Measurements from ENCODE around the gene OSBPL7.
"Not testable (repeated sequence)": the region's sequence is repeated elsewhere in the genome, so short reads cannot be mapped to it uniquely, and the experiment has no call there.

The OSBPL7 gene

DNA sequence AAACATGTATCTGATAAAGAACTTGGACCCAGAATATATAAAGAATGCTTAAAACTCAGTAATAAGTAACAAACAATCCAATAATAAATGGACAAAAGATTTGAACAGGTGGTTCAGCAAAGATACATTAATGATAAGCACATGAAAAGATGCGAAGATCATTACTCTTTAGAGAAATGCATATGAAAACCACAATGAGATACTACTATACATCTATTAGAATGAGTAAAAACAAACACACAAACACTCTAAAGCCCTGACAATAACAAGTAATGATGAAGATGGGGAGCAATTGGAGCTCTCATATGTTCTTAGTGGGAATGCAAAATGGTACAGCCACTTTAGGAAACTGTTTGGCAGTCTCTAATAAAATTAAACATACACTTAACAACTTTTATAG, 29.1 kb downstream of the OSBPL7 start:
- H3K4me3 ChIP-seq (ENCODE audit: low read length): no peak overlapping the region
- no peaks in the 10 kb centered on the region for H3K36me3 ChIP-seq (ENCODE audit: control insufficient read depth, insufficient read depth, low read length)
- no peaks in the 10 kb centered on the region for H3K4me1 ChIP-seq (ENCODE audit: control insufficient read depth, insufficient read depth, low read length)
- no peaks in the 10 kb centered on the region for H3K9me3 ChIP-seq (ENCODE audit: control insufficient read depth, low read length)
- H3K27me3 ChIP-seq (ENCODE audit: control insufficient read depth, insufficient read depth, low read length): peaks cover 48% of the 10 kb centered on the region
- no peak overlapping the region for H3K9ac ChIP-seq (ENCODE audit: low read length)

GRCh38 chr17:47791025-47791424, 30.6 kb downstream of the OSBPL7 start:
- Histone ChIP-seq H3K9ac (ENCODE audit: low read length) (no peak overlapping the region), H3K27me3 (ENCODE audit: control insufficient read depth, insufficient read depth, low read length) (peaks cover 48% of the 10 kb centered on the region), H3K4me3 (ENCODE audit: low read length) (no peak overlapping the region), H3K9me3 (ENCODE audit: control insufficient read depth, low read length) (no peaks in the 10 kb centered on the region), H3K4me1 (ENCODE audit: control insufficient read depth, insufficient read depth, low read length) (no peaks in the 10 kb centered on the region), H3K36me3 (ENCODE audit: control insufficient read depth, insufficient read depth, low read length) (no peaks in the 10 kb centered on the region)

GRCh38 chr17:47789611-47790561, 31.7 kb downstream of the OSBPL7 start:
- H3K9ac ChIP-seq (ENCODE audit: low read length): no peak overlapping the region
- H3K27me3 ChIP-seq (ENCODE audit: control insufficient read depth, insufficient read depth, low read length): peaks cover 48% of the 10 kb centered on the region
- no peaks in the 10 kb centered on the region for H3K36me3 ChIP-seq (ENCODE audit: control insufficient read depth, insufficient read depth, low read length)
- no peaks in the 10 kb centered on the region for H3K9me3 ChIP-seq (ENCODE audit: control insufficient read depth, low read length)
- H3K4me3 ChIP-seq (ENCODE audit: low read length): no peak overlapping the region
- no peaks in the 10 kb centered on the region for H3K4me1 ChIP-seq (ENCODE audit: control insufficient read depth, insufficient read depth, low read length)

DNA sequence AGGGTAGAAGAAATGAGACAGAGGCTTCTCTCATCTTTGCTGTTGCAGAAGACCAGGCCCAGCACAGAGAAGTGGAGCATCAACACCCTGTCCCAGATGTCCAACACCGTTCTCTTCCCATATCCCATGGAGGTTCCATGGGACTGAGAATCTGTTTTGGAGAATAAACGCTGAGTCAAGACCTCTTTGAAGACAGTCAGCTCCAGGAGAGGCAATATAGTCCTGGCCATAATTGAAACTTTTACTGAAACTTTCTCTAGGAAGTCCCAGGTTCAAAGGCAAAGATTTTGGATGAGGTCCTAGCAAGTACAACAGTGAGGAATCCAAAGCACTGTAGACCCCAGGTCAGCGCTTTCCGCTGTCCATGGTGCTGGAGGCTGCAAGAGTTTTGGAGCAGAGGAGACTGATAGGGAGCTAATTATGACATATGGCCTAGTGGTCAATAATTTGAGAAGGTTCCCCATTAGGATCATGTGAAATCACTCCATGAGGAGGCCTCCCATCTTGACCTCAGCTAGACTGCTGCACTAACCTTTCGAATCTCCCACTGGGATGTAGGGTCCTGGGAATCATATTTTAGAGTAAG, 36.0 kb downstream of the OSBPL7 start:
- Histone ChIP-seq H3K36me3 (ENCODE audit: control insufficient read depth, insufficient read depth, low read length) (no peaks in the 10 kb centered on the region), H3K9ac (ENCODE audit: low read length) (no peak overlapping the region), H3K27me3 (ENCODE audit: control insufficient read depth, insufficient read depth, low read length) (peaks cover 21% of the 10 kb centered on the region), H3K4me1 (ENCODE audit: control insufficient read depth, insufficient read depth, low read length) (no peaks in the 10 kb centered on the region), H3K9me3 (ENCODE audit: control insufficient read depth, low read length) (no peaks in the 10 kb centered on the region), H3K4me3 (ENCODE audit: low read length) (no peak overlapping the region)

- no peaks in the 10 kb centered on the region for H3K9me3 ChIP-seq (ENCODE audit: control insufficient read depth, low read length)
- H3K9ac ChIP-seq (ENCODE audit: low read length): no peak overlapping the region
- H3K4me1 ChIP-seq (ENCODE audit: control insufficient read depth, insufficient read depth, low read length): no peaks in the 10 kb centered on the region
- H3K36me3 ChIP-seq (ENCODE audit: control insufficient read depth, insufficient read depth, low read length): no peaks in the 10 kb centered on the region
- peaks cover 23% of the 10 kb centered on the region for H3K27me3 ChIP-seq (ENCODE audit: control insufficient read depth, insufficient read depth, low read length)
- H3K4me3 ChIP-seq (ENCODE audit: low read length): no peak overlapping the region
Observed at GRCh38 chr17:47781397-47781796, 40.2 kb downstream of the OSBPL7 start.

GRCh38 chr17:47778184-47778635, 43.4 kb downstream of the OSBPL7 start:
- Histone ChIP-seq H3K4me3 (ENCODE audit: low read length) (no peak overlapping the region), H3K9ac (ENCODE audit: low read length) (no peak overlapping the region), H3K27me3 (ENCODE audit: control insufficient read depth, insufficient read depth, low read length) (peaks cover 33% of the 10 kb centered on the region), H3K4me1 (ENCODE audit: control insufficient read depth, insufficient read depth, low read length) (no peaks in the 10 kb centered on the region), H3K36me3 (ENCODE audit: control insufficient read depth, insufficient read depth, low read length) (no peaks in the 10 kb centered on the region), H3K9me3 (ENCODE audit: control insufficient read depth, low read length) (no peaks in the 10 kb centered on the region)

DNA sequence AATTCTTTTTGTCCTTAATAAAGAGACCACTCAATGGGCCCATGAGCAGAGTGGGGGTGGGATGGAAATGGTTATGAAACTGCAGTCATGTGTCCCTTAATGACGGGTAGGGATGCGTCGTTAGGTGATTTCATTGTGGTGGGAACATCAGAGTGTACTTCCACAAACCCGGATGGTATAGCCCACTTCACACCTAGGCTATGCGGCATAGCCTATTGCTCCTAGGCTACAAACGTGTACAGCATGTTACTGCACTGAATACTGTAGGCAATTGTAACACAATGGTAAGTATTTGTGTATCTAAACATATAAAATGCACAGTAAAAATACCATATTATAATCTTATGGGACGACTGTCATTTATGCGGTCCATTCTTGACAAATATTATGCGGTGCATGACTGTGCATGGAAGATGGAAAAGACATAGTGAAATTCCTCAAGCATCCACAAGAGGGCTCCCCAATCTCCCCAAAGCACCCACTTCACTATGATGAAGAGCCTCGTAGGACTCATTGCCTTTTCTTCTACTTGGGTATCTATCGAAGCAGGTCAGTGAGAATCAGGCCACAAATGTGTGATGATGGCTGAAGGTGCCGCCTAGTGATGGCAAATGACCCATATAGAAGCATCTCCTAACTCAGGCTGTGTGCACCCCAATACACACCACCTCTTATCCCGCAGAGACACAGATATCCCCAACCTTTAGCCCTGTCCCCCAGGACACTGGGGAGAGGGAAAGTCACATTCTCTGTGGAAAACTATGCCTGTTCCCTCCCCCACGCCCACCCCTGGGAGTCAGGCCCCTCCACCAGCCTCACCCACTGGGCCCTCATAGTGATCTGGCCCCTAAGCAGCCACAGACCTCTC, 45.0 kb downstream of the OSBPL7 start:
- Histone ChIP-seq H3K36me3 (ENCODE audit: control insufficient read depth, insufficient read depth, low read length) (no peaks in the 10 kb centered on the region), H3K9me3 (ENCODE audit: control insufficient read depth, low read length) (no peaks in the 10 kb centered on the region), H3K4me3 (ENCODE audit: low read length) (no peak overlapping the region), H3K27me3 (ENCODE audit: control insufficient read depth, insufficient read depth, low read length) (peaks cover 33% of the 10 kb centered on the region), H3K9ac (ENCODE audit: low read length) (no peak overlapping the region), H3K4me1 (ENCODE audit: control insufficient read depth, insufficient read depth, low read length) (no peaks in the 10 kb centered on the region)

DNA sequence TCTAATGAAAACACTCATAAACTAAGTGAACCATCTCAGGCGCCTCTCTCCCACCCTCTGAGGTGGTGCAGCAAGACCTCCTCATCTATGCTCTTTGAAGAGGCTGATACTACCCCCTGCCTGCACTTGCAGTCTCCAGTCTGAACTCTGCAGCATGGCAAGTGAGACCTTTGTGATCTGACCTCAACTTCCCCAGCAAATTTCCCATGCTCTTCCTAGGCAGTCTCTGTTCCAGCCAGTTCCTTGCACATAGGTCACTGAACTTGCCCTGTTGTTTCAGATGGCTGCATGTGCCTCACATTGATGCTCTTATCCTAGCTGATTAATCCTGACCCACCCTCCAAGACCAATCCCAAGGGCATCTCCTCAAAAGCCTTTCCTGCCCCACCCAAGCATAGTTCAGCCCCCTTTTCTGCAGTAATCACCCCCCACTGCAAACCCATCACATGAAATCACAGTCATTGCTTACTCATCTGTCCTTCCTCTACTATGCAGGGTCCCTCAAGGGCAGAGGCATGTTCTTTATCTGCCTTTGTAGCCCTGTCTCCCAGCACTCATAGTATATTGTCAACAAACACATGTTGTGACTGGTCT, 46.5 kb downstream of the OSBPL7 start:
- Histone ChIP-seq H3K36me3 (ENCODE audit: control insufficient read depth, insufficient read depth, low read length) (no peaks in the 10 kb centered on the region), H3K4me1 (ENCODE audit: control insufficient read depth, insufficient read depth, low read length) (no peaks in the 10 kb centered on the region), H3K9me3 (ENCODE audit: control insufficient read depth, low read length) (no peaks in the 10 kb centered on the region), H3K27me3 (ENCODE audit: control insufficient read depth, insufficient read depth, low read length) (peaks cover 29% of the 10 kb centered on the region), H3K4me3 (ENCODE audit: low read length) (no peak overlapping the region), H3K9ac (ENCODE audit: low read length) (no peak overlapping the region)

GRCh38 chr17:47774331-47774730, 47.3 kb downstream of the OSBPL7 start:
- H3K4me3 ChIP-seq (ENCODE audit: low read length): no peak overlapping the region
- no peaks in the 10 kb centered on the region for H3K36me3 ChIP-seq (ENCODE audit: control insufficient read depth, insufficient read depth, low read length)
- H3K9me3 ChIP-seq (ENCODE audit: control insufficient read depth, low read length): no peaks in the 10 kb centered on the region
- no peak overlapping the region for H3K9ac ChIP-seq (ENCODE audit: low read length)
- H3K27me3 ChIP-seq (ENCODE audit: control insufficient read depth, insufficient read depth, low read length): peaks cover 29% of the 10 kb centered on the region
- H3K4me1 ChIP-seq (ENCODE audit: control insufficient read depth, insufficient read depth, low read length): no peaks in the 10 kb centered on the region

GRCh38 chr17:47773649-47774048, 47.9 kb downstream of the OSBPL7 start:
- H3K27me3 ChIP-seq (ENCODE audit: control insufficient read depth, insufficient read depth, low read length): peaks cover 29% of the 10 kb centered on the region
- H3K4me3 ChIP-seq (ENCODE audit: low read length); H3K9me3 ChIP-seq (ENCODE audit: control insufficient read depth, low read length); H3K4me1 ChIP-seq (ENCODE audit: control insufficient read depth, insufficient read depth, low read length); H3K36me3 ChIP-seq (ENCODE audit: control insufficient read depth, insufficient read depth, low read length); H3K9ac ChIP-seq (ENCODE audit: low read length): not testable (repeated sequence)

DNA sequence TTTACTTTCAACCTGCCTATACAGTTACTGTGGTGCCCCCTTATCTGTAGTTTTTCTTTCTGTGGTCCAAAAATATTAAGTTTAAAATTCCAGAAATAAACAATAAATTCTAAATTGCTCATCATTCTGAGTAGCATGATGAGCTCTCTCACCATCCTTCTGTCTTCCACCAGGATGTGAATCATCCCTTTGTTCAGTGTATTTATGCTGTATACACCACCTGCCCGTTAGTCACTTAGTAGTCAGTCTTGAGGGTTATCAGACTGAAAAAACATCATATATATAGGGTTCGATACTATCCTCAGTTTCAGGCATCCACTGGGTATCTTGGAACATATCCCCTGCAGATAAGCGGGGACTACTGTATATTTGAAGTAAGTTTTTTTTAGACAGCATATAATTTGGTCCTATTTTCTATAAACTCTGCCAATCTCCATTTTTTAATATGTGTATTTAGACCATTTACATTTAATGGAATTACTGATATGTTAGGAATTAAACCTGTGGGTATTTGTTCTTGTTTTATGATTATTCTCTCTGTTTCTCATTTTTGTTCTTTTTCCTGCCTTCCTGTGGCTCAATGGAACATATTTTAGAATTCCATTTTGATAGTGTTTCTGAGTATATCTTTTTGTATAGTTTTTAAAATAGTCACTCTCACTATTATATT, 57.5 kb downstream of the OSBPL7 start:
- Histone ChIP-seq H3K36me3 (ENCODE audit: control insufficient read depth, insufficient read depth, low read length) (no peaks in the 10 kb centered on the region), H3K9ac (ENCODE audit: low read length) (no peak overlapping the region), H3K9me3 (ENCODE audit: control insufficient read depth, low read length) (no peaks in the 10 kb centered on the region), H3K4me3 (ENCODE audit: low read length) (no peak overlapping the region), H3K4me1 (ENCODE audit: control insufficient read depth, insufficient read depth, low read length) (no peaks in the 10 kb centered on the region), H3K27me3 (ENCODE audit: control insufficient read depth, insufficient read depth, low read length) (no peaks in the 10 kb centered on the region)

All from mucosa of stomach (tissue), 1 donor.